GM12891 (cell line): Measurements from ENCODE around the gene NPIPB2.

ENCODE experiments used
- PAX5 ChIP-seq: IDR thresholded peaks from 2 replicates; pipeline ENCODE4 v1.6.1; 2011; ENCODE audit warnings: low read length, moderate library complexity, mild to moderate bottlenecking; ENCODE audit not compliant: insufficient read depth, severe bottlenecking
- POLR2A ChIP-seq: IDR thresholded peaks from 2 replicates; pipeline ENCODE4 v1.6.1; 2011; ENCODE audit warnings: low read depth, low read length, control low read depth
- POLR2AphosphoS5 ChIP-seq: IDR thresholded peaks from 2 replicates; pipeline ENCODE4 v1.6.1; 2011; ENCODE audit warnings: low read depth, low read length, control low read depth
- POU2F2 ChIP-seq: IDR thresholded peaks from 2 replicates; pipeline ENCODE4 v1.6.1; 2011; ENCODE audit warnings: low read depth, mild to moderate bottlenecking, control low read depth, low read length, moderate library complexity
- SPI1 ChIP-seq: IDR thresholded peaks from 2 replicates; pipeline ENCODE4 v1.6.1; 2011; ENCODE audit warnings: low read depth, low read length, control low read depth
- TAF1 ChIP-seq: IDR thresholded peaks from 2 replicates; pipeline ENCODE4 v1.6.1; 2011; ENCODE audit warnings: low read depth, low read length, control low read depth

DNA sequence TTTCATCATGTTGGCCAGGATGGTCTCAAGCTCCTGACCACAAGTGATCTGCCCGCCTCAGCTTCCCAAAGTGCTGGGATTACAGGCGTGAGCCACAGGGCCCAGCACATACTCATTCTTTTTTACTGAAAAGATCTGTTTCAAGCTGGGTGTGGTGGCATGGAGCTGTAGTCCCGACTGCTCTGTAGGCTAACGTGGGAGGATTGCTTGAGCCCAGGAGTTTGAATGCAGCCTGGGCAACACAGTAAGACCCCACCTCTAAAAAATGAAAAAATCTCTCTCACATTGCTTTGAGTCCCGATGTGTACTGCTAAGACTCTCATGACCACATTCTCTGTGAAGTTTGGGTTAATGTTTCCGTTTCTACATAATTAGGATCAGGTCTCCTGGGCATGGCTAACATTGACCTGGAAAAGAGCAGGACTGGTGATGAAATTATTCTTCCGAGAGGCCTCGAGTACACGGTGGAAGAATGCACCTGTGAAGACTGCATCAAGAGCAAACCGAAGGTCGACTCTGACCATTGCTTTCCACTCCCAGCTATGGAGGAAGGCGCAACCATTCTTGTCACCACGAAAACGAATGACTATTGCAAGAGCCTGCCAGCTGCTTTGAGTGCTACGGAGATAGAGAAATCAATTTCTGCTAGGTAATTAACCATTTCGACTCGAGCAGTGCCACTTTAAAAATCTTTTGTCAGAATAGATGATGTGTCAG lies 25.5 kb upstream of the NPIPB2 start:
- TF ChIP-seq TAF1 (no peak), POLR2A (no peak), POLR2AphosphoS5 (no peak), SPI1 (no peak), PAX5 (no peak), POU2F2 (no peak)
